Stomach (tissue), 4 donors: ENCODE data around the gene SIGLEC8.

Experiments
- POLR2A ChIP-seq, 4 donors: fragments of 450-650 bp; IDR thresholded peaks; one replicate each; pipeline ENCODE4 v1.6.1; 2016; ENCODE audit warnings: antibody characterized with exemption in 4 of 4, control low read depth in 2 of 4, mild to moderate bottlenecking in 1 of 4, moderate library complexity in 1 of 4
- TF ChIP-seq, protein P1 (sequence below), 7 experiments: fragments of 450-650 bp in 4 of 7; fragments of 200-600 bp in 3 of 7; sonication (generic) in 3 of 7; IDR thresholded peaks; one replicate each; pipeline ENCODE4 v1.5.1; 2016 to 2019; ENCODE audit warnings: antibody characterized with exemption in 7 of 7, control low read depth in 2 of 7, mild to moderate bottlenecking in 1 of 7

DNA sequence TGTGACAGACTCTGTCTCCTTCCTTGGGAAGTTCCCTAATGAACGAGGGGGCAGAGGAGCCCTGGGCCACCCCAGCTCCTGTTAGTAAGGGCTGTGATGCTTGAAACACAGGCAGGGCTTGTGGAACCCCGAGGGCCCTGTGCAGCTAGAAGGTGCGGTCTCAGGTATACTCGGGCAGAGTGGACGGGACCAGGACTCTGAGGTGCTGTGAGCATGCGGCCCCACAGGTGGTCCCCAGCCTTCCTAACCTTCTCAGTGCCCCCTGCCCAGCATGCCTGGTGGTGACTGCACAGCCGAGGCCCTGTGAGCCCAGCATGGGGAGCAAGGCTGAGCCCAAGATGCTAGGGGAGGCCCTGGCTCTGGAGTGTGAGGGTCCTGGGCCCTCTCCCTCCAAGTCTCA, 4.0 kb upstream of the SIGLEC8 start:
- TF ChIP-seq POLR2A (IDR thresholded peaks at IDR 0.05) = no peak
- TF ChIP-seq, protein P1, sequence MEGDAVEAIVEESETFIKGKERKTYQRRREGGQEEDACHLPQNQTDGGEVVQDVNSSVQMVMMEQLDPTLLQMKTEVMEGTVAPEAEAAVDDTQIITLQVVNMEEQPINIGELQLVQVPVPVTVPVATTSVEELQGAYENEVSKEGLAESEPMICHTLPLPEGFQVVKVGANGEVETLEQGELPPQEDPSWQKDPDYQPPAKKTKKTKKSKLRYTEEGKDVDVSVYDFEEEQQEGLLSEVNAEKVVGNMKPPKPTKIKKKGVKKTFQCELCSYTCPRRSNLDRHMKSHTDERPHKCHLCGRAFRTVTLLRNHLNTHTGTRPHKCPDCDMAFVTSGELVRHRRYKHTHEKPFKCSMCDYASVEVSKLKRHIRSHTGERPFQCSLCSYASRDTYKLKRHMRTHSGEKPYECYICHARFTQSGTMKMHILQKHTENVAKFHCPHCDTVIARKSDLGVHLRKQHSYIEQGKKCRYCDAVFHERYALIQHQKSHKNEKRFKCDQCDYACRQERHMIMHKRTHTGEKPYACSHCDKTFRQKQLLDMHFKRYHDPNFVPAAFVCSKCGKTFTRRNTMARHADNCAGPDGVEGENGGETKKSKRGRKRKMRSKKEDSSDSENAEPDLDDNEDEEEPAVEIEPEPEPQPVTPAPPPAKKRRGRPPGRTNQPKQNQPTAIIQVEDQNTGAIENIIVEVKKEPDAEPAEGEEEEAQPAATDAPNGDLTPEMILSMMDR (IDR thresholded peaks at IDR 0.05) = no peak
